HCT116 (cell line): ENCODE measurements around the gene EXD3. TPM values are rescaled to one million over a fixed set of nuclear protein-coding genes. Genes with fewer than 3 reads are reported as not detected.
A peak's percentile ranks its signal among the peaks of the same experiment; 100 is the strongest.
"Not testable (repeated sequence)": the region's sequence is repeated elsewhere in the genome, so short reads cannot be mapped to it uniquely, and the experiment has no call there.

Experiments
- ATAC-seq: fragments of 200-7000 bp; cut with Tn5 transposase; 2 replicates; pipeline ENCODE4 v1.9.1; 2020; ENCODE audit warnings: mild to moderate bottlenecking, moderate library complexity
- BruUV-seq: library from RNA; stranded (reverse); fragments of 400-500 nt; replicated peaks from 2 replicates; lab custom pipeline; 2021; lab: Mats Ljungman, UMichigan
- CTCF ChIA-PET: fragments of 300-600 bp; sonication (Branson Sonifier 250); formaldehyde crosslinking; loops from one replicate; lab custom pipeline; 2021; ENCODE audit warnings: antibody characterized with exemption; lab: Charles Lee
- POLR2A ChIA-PET: fragments of 300-600, 350-600 bp; sonication (Branson Sonifier 250); formaldehyde crosslinking; loops from one replicate; lab custom pipeline; 2021; ENCODE audit warnings: antibody characterized with exemption; lab: Charles Lee
- RAD21 ChIA-PET, 2 experiments: fragments of 300-600 bp; sonication (Branson Sonifier 250); formaldehyde crosslinking; loops; one replicate each; lab custom pipeline; 2023; ENCODE audit warnings: low total read pairs in 2 of 2; ENCODE audit not compliant: uncharacterized antibody in 2 of 2, unreplicated experiment in 2 of 2, low non-redundant PET in 1 of 2; lab: Charles Lee
- DNase-seq: peaks from one replicate; pipeline ENCODE4 v3.0.0-alpha.2; 2010; ENCODE audit warnings: low read depth, low spot score
- H2AFZ ChIP-seq: fragments of 200-600 bp; shearing (Covaris generic), sonication (generic); 2 replicates; pipeline ENCODE4 v1.6.1; 2017; ENCODE audit warnings: low read depth, mixed run types, mixed read lengths, antibody characterized with exemption, low read length; ENCODE audit not compliant: poor library complexity, severe bottlenecking
- H3K27ac ChIP-seq: 2 replicates; pipeline ENCODE4 v1.5.1; 2012; ENCODE audit warnings: low read depth, low read length
- H3K27me3 ChIP-seq: fragments of 200-600 bp; sonication (generic); 2 replicates; pipeline ENCODE4 v1.6.1; 2016; ENCODE audit warnings: mixed run types, low read length, mixed read lengths; ENCODE audit not compliant: insufficient read depth
- H3K36me3 ChIP-seq, 2 experiments: fragments of 200-500 bp in 1 of 2; fragments of 200-600 bp in 1 of 2; sonication (Bioruptor generic) in 1 of 2; sonication (generic) in 1 of 2; 2 replicates each; pipeline versions ENCODE4 v1.5.1 to v1.6.1; 2014 to 2016; ENCODE audit warnings: low read length in 2 of 2, inconsistent platforms in 1 of 2, mixed read lengths in 1 of 2, mixed run types in 1 of 2; ENCODE audit not compliant: insufficient read depth in 2 of 2, control insufficient read depth in 1 of 2
- H3K4me1 ChIP-seq, 2 experiments: fragments of 200-600 bp in 1 of 2; sonication (generic) in 1 of 2; 2 replicates each; pipeline versions ENCODE4 v1.5.1 to v1.6.1; 2012 to 2017; ENCODE audit warnings: low read length in 2 of 2, inconsistent platforms in 1 of 2, mild to moderate bottlenecking in 1 of 2, mixed read lengths in 1 of 2, mixed run types in 1 of 2, moderate library complexity in 1 of 2; ENCODE audit not compliant: insufficient read depth in 2 of 2, control insufficient read depth in 1 of 2
- H3K4me2 ChIP-seq: fragments of 200-600 bp; sonication (generic); 2 replicates; pipeline ENCODE4 v1.6.1; 2017; ENCODE audit warnings: mixed run types, low read length, mixed read lengths
- H3K4me3 ChIP-seq, 2 experiments: fragments of 200-600 bp in 1 of 2; sonication (generic) in 1 of 2; replicated peaks in 1 of 2; 2 replicates each; pipeline ENCODE4 v1.5.1; 2011 to 2016; ENCODE audit warnings: low read length in 2 of 2, control low read depth in 1 of 2, low read depth in 1 of 2, mild to moderate bottlenecking in 1 of 2, mixed read lengths in 1 of 2, mixed run types in 1 of 2
- H3K79me2 ChIP-seq: fragments of 200-600 bp; sonication (generic); 2 replicates; pipeline ENCODE4 v1.6.1; 2017; ENCODE audit warnings: mild to moderate bottlenecking, mixed run types, low read length, moderate library complexity, mixed read lengths; ENCODE audit not compliant: insufficient read depth
- H3K9ac ChIP-seq: fragments of 200-600 bp; sonication (generic); 2 replicates; pipeline ENCODE4 v1.6.1; 2016; ENCODE audit warnings: low read length, mixed read lengths
- H3K9me2 ChIP-seq: fragments of 200-600 bp; sonication (generic), shearing (Covaris generic); 2 replicates; pipeline ENCODE4 v1.6.1; 2017; ENCODE audit warnings: mixed run types, mild to moderate bottlenecking, moderate library complexity; ENCODE audit not compliant: insufficient read depth
- H3K9me3 ChIP-seq, 2 experiments: fragments of 200-500 bp in 1 of 2; fragments of 200-600 bp in 1 of 2; sonication (Bioruptor generic) in 1 of 2; sonication (generic) in 1 of 2; 2 replicates each; pipeline ENCODE4 v1.6.1; 2014 to 2017; ENCODE audit warnings: low read length in 2 of 2, mixed read lengths in 2 of 2, inconsistent platforms in 1 of 2, low read depth in 1 of 2, mild to moderate bottlenecking in 1 of 2, mixed run types in 1 of 2, moderate library complexity in 1 of 2; ENCODE audit not compliant: control insufficient read depth in 1 of 2, insufficient read depth in 1 of 2
- H4K20me1 ChIP-seq: fragments of 200-600 bp; sonication (generic), shearing (Covaris generic); 2 replicates; pipeline ENCODE4 v1.6.1; 2017; ENCODE audit warnings: mixed run types, mild to moderate bottlenecking, moderate library complexity; ENCODE audit not compliant: insufficient read depth
- POLR2AphosphoS5 ChIP-seq: IDR thresholded peaks from 2 replicates; pipeline ENCODE4 v1.6.1; 2011; ENCODE audit warnings: mild to moderate bottlenecking, low read depth, low read length, moderate library complexity
- intact Hi-C: fragments of 100-400 bp; cut with micrococcal nuclease; formaldehyde crosslinking; loops from 2 replicates; pipeline ENCODE4 v1.10.0; 2022
- microRNA-seq: library from miRNA; unstranded; fragments of <30 nt; microRNA quantifications from one replicate; pipeline ENCODE4, GENCODE V29; 2016; ENCODE audit warnings: borderline number of aligned reads
- total RNA-seq: library from RNA; stranded (reverse); gene quantifications from one replicate; pipeline ENCODE4 v1.2.1, GENCODE V29; 2021; ENCODE audit not compliant: unreplicated experiment
- TF ChIP-seq, protein P1 (sequence below), 3 experiments: fragments of 200-600 bp in 1 of 3; sonication (generic) in 1 of 3; IDR thresholded peaks in 2 of 3; conservative IDR thresholded peaks in 1 of 3; 2 replicates each; pipeline ENCODE4 v1.5.1; 2012 to 2017; ENCODE audit warnings: low read depth in 2 of 3, low read length in 2 of 3, antibody characterized with exemption in 1 of 3, borderline replicate concordance in 1 of 3, control low read depth in 1 of 3, mild to moderate bottlenecking in 1 of 3, mixed read lengths in 1 of 3, mixed run types in 1 of 3, moderate library complexity in 1 of 3; ENCODE audit not compliant: insufficient read depth in 1 of 3

The EXD3 gene
- total RNA-seq, 1 experiment from 2014 or later: 25.4 TPM

DNA sequence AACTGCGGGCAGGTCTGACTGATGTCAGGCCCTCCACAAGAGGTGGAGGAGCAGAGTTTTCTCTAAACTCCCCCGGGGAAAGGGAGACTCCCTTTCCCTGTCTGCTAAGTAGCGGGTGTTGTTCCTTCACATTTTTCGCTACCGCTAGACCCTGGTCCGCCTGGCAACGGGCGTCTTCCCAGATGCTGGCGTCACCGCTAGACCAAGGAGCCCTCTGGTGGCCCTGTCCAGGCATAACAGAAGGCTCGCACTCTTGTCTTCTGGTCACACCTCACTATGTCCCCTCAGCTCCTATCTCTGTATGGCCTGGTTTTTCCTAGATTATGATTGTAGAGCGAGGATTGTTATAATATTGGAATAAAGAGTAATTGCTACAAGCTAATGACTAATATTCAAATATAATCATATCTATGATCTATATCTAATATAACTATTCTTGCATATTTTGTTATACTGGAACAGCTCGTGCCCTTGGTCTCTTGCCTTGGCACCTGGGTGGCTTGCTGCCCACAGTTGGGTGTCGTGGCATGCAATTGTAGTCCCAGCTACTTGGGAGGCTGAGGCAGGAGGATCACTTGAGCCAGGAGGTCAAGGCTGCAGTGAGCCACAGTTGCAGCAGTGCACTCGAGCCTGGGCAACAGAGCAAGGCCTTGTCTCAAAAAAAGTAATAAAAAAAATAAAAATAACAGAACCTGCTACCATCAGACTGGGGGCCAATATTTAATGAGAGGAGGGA is 160.6 kb downstream of the EXD3 start:
- H3K27ac ChIP-seq, BruUV-seq, intact Hi-C loops, H3K4me1 ChIP-seq, H3K27me3 ChIP-seq, H3K9ac ChIP-seq, H2AFZ ChIP-seq, RAD21 ChIA-PET, H3K9me3 ChIP-seq, H4K20me1 ChIP-seq, H3K4me3 ChIP-seq, H3K4me2 ChIP-seq, H3K9me2 ChIP-seq, DNase-seq: not testable (repeated sequence)
- peak; percentile 52 for ATAC-seq
- POLR2A ChIA-PET: interaction anchor here (2.0 kb wide), 1 partner anchor 20 kb away, joined by 7 read pairs; no protein-coding TSS in a partner anchor
- peaks cover 23% of the 10 kb centered on the region; the same call in 1 of the 2 replicates for H3K79me2 ChIP-seq
- CTCF ChIA-PET: interaction anchor here (1.2 to 2.8 kb wide), 5 partner anchors 15 to 216 kb away, joined by 3 to 11 read pairs (median 5); partner anchors contain the start of genes NPDC1 and TOR4A
- peaks cover 16 to 21% of the 10 kb centered on the region in 2 experiments for H3K36me3 ChIP-seq
- 0 out of 2 replicates have a peak, but pooled peaks have one; percentile 15 for TF ChIP-seq POLR2AphosphoS5
- TF ChIP-seq, protein P1, sequence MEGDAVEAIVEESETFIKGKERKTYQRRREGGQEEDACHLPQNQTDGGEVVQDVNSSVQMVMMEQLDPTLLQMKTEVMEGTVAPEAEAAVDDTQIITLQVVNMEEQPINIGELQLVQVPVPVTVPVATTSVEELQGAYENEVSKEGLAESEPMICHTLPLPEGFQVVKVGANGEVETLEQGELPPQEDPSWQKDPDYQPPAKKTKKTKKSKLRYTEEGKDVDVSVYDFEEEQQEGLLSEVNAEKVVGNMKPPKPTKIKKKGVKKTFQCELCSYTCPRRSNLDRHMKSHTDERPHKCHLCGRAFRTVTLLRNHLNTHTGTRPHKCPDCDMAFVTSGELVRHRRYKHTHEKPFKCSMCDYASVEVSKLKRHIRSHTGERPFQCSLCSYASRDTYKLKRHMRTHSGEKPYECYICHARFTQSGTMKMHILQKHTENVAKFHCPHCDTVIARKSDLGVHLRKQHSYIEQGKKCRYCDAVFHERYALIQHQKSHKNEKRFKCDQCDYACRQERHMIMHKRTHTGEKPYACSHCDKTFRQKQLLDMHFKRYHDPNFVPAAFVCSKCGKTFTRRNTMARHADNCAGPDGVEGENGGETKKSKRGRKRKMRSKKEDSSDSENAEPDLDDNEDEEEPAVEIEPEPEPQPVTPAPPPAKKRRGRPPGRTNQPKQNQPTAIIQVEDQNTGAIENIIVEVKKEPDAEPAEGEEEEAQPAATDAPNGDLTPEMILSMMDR (IDR thresholded peaks at IDR 0.05 in 2 of 3, conservative IDR thresholded peaks at IDR 0.05 in 1 of 3; ENCODE audit: borderline replicate concordance in 1 of 3, insufficient read depth in 1 of 3, low read depth in 2 of 3, low read length in 2 of 3): peak; percentile 29 to 46 (median 46); a peak in 4 of 6 replicates

Small RNA genes lying within 50 kb of the gene (microRNA-seq; reads per million reads assigned to microRNA genes)
- 5.2 reads per million, percentile 11 among the genes with 10 or more reads in this experiment for gene MIR7114

Other genes starting within 250 kb of the EXD3 start
- gene ANAPC2, start 234.6 kb downstream of the EXD3 start, total RNA-seq: 75.5 TPM
- gene SSNA1, start 234.5 kb downstream of the EXD3 start, total RNA-seq: 84.7 TPM
- gene TPRN, start 222.4 kb downstream of the EXD3 start, total RNA-seq: 24.9 TPM
- 45.0 TPM for gene TMEM203, start 217.5 kb downstream of the EXD3 start, total RNA-seq
- gene NDOR1, start 217.5 kb downstream of the EXD3 start, total RNA-seq: 28.4 TPM
- gene RNF208, start 200.9 kb downstream of the EXD3 start, total RNA-seq: 26.1 TPM
- gene CYSRT1, start 198.0 kb downstream of the EXD3 start, total RNA-seq: 4.3 TPM
- gene RNF224, start 195.7 kb downstream of the EXD3 start, total RNA-seq: 0.30 TPM
- 0.15 TPM for gene SLC34A3, start 192.3 kb downstream of the EXD3 start, total RNA-seq
- gene TUBB4B, start 181.9 kb downstream of the EXD3 start, total RNA-seq: 502 TPM
- gene STPG3, start 171.9 kb downstream of the EXD3 start, total RNA-seq: not detected
- 86.4 TPM for gene NELFB, start 167.8 kb downstream of the EXD3 start, total RNA-seq
- gene TOR4A, start 145.4 kb downstream of the EXD3 start, total RNA-seq: 34.0 TPM
- 22.2 TPM for gene NRARP, start 120.9 kb downstream of the EXD3 start, total RNA-seq
- 13.2 TPM for gene NOXA1, start 231 bp upstream of the EXD3 start, total RNA-seq
- 1.7 TPM for gene ENTPD8, start 18.2 kb upstream of the EXD3 start, total RNA-seq
- 81.9 TPM for gene NSMF, start 36.2 kb upstream of the EXD3 start, total RNA-seq
- 1.8 TPM for gene PNPLA7, start 127.2 kb upstream of the EXD3 start, total RNA-seq
- gene MRPL41, start 128.7 kb upstream of the EXD3 start, total RNA-seq: 69.5 TPM
- gene DPH7, start 155.8 kb upstream of the EXD3 start, total RNA-seq: 54.4 TPM
- 57.4 TPM for gene ZMYND19, start 167.3 kb upstream of the EXD3 start, total RNA-seq
- gene ARRDC1, start 182.5 kb upstream of the EXD3 start, total RNA-seq: 82.8 TPM
- 86.1 TPM for gene EHMT1, start 195.8 kb upstream of the EXD3 start, total RNA-seq